ENCODE measurements around the gene DUSP8.

GRCh38 chr11:1529286-1529685 lies 42.8 kb downstream of the DUSP8 start:
- no peak for TF ChIP-seq EZH2 (IDR thresholded peaks at IDR 0.05)
- no peak for TF ChIP-seq ATF3 (IDR thresholded peaks at IDR 0.05)
- no peak for TF ChIP-seq CTCF (IDR thresholded peaks at IDR 0.05 in 2 of 3, conservative IDR thresholded peaks at IDR 0.05 in 1 of 3; ENCODE audit: borderline replicate concordance in 1 of 3, insufficient read depth in 1 of 3, low read depth in 2 of 3, low read length in 2 of 3)
- no peak for TF ChIP-seq MAX (IDR thresholded peaks at IDR 0.05)
- no peak for TF ChIP-seq POLR2A (IDR thresholded peaks at IDR 0.05; ENCODE audit: borderline replicate concordance, extremely low read depth, insufficient read depth, insufficient read length)
- TF ChIP-seq POLR2AphosphoS5 (IDR thresholded peaks at IDR 0.05; ENCODE audit: low read depth, low read length): no peak
- no peak for TF ChIP-seq EGR1 (IDR thresholded peaks at IDR 0.05; ENCODE audit: low read depth)
- no peak for TF ChIP-seq JUND (IDR thresholded peaks at IDR 0.05)
- no peak for TF ChIP-seq CEBPB (IDR thresholded peaks at IDR 0.05; ENCODE audit: low read depth)
- TF ChIP-seq SP1 (IDR thresholded peaks at IDR 0.05; ENCODE audit: low read depth): no peak
- TF ChIP-seq ZNF274 (IDR thresholded peaks at IDR 0.05; ENCODE audit: low read depth, low read length): no peak
- TF ChIP-seq ZBTB33 (IDR thresholded peaks at IDR 0.05; ENCODE audit: extremely low read depth, insufficient replicate concordance, low read length): no peak

Measured in HCT116 (cell line).